NCI-H1417 (cell line): ENCODE measurements around the gene PDZD2.
"Not testable (repeated sequence)": the region's sequence is repeated elsewhere in the genome, so short reads cannot be mapped to it uniquely, and the experiment has no call there.

Experiments
- DNase-seq, 3 experiments: peaks; one replicate each; lab custom pipeline; 2025; lab: John Stamatoyannopoulos, UW

Gene PDZD2

DNA sequence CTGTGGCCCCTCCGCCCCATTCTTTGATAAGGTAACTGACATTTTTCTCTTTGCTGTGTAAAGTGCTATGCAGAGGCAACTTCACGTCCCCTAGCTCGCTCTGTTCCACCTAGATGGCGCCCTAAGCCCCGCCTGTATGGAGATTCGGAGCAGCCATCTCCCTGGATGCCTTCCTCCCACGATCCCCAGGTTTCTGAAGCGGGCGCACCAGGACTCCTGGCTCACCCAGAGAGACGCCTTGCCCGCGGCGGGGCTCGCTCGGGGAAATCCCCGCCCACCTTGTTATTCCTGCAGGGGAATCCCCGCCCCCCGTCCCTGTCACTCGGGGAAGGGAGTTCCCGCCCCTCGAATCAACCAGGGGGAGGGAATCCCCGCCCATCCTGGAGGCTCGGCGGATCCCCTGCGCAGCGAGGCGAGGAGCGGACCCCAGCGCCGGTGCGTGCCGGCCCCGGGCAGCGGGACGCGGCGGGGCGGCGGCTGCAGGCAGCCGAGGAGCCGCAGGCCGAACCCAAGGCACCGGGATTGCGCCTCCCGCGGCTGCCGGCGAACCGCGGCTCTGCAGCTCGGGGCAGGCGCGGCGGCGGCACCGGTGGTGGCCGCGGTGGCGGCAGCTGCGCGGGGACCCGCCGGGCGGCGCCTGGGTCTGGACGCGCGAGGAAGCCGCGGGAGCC lies at the start of gene PDZD2:
Gene PDZD2, plus strand, starts transcription at position 384 of the 671 bp plus-strand sequence.
- DNase-seq = peak; percentile 47 to 92 (median 90)

DNA sequence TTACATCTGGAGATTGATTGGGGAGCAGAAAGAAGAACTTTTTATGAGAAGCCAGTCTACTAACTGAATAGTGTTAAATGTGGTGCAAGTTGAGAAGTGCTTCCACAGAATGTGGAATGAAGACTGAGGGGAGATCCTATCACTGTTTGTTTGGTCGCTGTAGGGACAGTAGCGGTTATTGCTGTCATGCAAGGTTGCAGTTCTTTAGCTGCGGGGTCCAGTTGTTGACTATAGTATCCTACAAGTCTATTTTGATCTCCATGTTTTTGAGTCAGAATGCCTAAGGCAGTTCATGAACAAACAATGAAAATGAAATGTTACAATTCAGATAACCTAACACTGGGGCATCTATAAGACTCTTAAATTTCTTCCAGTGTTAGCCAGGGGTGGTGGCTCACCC lies 45.3 kb upstream of the PDZD2 start:
- no peak for DNase-seq

DNA sequence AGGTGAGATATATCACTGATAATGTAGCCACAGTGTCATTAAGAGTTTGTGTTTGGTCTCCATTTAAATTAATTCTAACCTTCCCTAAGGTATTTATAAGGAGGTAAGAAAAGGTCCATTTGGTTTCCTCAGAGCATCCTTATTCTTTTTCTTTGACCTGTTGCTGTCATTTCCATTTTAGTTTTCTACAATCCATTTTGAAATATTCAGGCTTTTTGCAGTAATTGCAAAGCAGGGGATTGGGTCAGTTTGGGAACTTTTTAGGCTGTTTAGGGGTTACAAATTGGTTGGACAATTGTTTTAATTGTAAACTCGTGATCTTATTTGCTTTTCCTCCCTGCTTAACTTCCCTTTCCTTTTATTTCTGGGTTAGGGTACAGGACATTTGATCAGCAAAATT lies 42.6 kb upstream of the PDZD2 start:
- no peak for DNase-seq

DNA sequence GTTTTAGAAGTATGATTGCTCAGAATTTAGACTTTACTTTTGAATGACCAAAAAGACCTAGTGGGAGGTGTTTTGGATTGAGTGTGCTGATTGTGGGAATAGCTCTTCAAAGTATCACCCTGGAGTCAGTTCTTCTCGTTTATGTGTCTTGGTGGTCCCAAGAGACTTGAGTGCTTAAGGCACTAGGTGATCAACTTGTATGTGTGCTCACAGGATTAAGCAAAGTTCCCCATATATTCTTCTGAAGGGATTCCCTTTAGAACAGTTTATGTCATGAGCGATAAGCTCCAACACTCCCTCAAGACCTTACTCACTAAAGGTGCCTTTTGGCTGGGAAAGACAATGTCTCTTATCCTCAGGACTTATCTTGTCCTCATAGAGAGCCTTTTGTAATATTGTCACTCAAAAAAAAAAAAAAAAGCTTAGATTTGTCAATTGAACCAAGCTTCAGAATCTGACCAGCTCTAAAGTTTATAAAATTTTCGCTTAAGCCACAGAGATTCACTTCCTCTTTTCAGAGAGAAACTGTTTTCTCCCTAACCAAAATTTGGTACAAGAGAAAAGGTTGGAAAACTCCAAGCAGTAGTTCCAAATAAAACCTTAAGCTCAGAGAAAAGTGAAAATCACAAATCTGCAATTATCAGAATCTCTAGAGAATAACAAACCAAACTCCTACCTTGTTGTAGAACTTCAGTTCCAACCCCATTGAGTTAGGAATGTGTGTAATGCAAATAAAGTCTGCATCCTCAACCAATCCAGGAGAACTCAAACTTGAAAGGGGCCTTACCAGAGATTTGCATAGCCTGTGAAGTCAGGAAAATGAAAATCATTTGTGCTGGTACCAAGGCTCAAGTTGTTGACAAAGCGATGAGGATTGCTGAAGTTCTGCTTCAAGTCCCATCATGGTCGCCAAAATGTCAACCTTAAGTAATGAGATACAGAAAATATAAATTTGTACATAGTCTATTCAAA lies 40.0 kb upstream of the PDZD2 start:
- no peak for DNase-seq

DNA sequence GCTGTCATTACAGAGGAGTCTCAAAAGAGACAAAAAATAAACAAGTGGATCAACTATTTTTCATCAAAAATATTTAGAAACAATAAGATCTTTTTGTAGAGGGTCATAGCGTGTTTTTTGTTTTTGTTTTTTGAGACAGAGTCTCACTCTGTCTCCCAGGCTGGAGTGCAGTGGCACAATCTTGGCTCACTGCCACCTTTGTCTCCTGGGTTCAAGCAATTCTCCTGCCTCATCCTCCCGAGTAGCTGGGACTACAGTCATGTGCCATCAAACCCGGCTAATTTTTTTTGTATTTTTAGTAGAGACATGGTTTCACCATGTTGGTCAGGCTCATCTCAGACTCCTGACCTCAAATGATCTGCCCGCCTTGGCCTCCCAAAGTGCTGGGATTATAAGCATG lies 36.6 kb upstream of the PDZD2 start:
- DNase-seq = not testable (repeated sequence)

DNA sequence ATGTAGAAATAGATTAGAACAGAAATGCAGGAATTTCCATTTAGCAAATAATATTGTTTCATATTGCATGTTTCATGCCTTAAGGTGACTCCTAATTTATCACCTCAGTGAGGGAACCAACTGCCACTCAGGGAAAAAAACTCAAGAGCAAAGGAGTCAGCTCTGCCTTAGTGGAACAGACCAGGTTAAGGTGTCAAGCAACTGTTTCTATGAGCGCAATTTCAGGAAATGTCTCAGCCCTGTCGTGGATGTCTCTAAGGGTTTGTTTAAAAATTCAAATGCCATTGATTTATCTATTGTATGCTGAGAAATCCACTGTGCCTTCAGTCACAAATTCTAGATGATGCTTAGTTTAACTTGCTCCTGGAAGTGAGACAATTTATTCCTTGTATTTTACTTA lies 34.7 kb upstream of the PDZD2 start:
- no peak for DNase-seq

DNA sequence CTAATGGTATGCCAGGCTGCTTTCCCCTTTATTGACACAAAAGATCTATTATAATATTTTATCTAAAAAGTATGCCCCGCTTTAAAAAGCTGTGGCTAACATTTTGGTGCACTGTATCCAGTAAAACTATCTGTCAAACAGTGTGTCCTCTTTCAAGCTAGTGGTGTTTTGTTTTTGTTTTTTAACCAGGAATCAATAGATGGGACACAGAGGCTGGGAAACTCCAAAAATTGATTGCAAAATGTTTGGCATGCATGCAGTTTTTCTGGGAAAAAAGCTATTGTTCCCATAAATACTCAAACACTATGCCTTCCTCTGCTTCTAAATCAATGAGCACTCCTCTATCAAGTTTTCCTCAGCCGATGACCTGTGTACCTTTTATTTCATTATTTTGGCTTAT lies 34.3 kb upstream of the PDZD2 start:
- no peak for DNase-seq

- DNase-seq = no peak
These were observed 33.0 kb upstream of the PDZD2 start for GRCh38 chr5:31605920-31606319.

GRCh38 chr5:31607546-31607945 lies 31.4 kb upstream of the PDZD2 start:
- no peak for DNase-seq

- no peak for DNase-seq
These were observed 27.9 kb upstream of the PDZD2 start for GRCh38 chr5:31611002-31611401.

DNA sequence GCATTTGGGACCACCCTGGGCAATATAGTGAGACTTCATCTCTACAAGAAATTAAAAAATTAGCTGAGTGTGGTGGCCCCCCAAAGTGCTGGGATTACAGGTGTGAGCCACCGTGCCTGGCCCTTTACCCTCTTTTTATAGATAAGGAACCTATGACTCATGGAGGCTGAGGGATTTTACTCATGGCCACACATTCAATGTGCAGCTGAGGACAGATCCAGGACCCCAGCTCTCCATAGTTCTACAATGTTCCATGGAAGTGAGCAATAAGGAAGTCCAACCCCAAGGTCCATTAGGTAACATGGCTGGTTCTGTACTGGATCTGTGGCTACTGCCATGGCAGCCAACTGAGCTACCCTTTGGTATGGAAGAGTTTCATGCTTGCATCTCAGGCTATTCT lies 25.3 kb upstream of the PDZD2 start:
- no peak for DNase-seq

DNA sequence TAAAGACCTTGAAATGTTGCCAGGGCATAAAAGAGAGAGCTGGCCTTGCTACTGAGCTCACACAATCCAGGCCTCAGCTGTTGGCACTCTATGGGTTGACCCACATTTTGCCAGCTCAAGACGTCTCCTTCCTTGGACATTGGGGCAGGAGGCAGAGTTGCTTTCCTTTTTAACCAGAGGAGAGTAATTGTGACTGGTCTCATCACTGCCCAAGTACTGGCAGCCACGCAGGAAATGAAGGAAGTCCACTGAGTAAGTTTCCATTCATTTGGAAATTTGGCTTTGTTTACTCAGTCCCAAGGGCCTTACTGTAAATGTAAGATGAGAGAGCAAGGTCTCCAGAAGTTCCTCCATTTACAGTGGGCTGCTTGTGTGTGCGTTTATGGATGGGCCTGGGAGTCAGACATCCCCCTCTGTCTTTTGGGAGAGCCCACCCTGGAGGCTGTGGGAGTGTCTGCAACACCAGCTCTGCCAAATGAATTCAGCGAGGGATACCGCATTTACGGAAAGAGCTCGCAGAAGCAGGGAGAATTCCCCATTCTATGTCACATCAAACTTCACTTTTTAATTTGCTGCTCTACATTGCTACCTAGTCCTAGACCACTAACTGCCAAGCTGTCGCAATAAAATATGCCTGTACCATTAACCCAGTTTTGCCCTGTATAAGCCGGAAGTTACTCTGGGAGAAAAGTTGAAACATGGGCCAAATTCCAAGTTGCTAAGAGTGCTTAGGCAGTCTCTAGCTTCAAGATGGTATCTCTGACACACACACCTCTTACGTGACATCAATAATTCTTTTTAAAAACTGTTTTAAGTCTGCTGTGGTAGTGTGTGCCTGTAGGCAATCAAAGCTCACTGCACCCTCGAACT lies 24.5 kb upstream of the PDZD2 start:
- DNase-seq = no peak

DNA sequence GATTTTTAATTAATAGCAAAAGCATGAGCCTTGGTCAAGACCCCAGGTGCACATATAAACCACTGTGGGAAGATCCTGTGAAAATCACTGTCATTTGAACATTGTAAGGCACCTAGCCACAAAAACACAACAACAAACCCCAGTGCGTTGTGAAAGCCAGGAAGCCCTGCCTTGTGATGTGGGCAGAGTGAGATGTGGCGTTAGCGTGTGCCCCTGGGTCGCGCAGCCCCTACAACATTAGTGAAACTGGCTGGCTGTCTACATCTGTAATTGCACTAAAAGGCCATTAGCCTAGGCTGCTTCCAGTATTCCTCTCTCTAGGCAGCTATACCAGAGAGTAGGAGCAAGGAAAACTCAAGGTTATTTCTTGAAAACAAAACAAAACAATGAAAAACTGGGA lies 21.1 kb upstream of the PDZD2 start:
- no peak for DNase-seq

- DNase-seq = no peak
These were observed 18.9 kb upstream of the PDZD2 start for GRCh38 chr5:31620026-31620425.

- DNase-seq = no peak
These were observed 15.7 kb upstream of the PDZD2 start for GRCh38 chr5:31623249-31623648.

DNA sequence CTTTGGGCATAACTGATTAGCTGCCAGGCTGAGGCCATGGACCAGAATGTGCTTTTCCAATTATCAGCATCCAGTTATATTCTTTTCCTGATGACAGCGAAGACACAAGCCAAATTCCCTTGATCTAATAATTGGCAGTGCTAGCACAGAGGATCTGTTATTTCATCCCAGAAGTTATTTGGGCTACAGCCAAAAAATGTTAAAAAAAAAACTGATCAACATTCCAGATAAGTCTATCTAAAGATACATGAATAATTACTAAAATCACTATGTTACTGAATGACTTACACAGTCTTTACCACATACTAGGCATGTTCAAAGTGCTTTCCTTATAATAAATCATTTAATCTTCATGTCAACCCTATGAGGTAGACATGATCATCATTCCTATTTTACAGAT lies 13.5 kb upstream of the PDZD2 start:
- no peak for DNase-seq

DNA sequence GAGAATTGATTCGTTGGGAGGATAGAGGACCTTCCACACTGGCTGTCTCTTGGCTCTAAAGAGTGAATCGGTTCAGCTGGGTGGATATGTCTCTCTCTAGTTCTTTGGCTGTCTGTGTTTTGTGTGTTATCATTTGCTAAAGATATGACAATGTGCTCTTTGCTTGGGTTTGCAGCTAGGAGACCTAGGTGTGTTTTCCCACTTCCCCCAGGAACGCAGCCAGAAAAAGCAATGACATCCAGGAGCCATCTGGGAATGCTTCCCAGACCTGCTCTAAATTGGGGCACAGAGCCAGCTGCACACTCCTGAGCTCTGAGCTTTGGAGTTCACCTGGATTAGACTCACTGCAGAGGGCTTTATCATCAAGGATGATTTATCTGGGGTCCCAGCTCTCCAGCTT lies 12.8 kb upstream of the PDZD2 start:
- no peak for DNase-seq

DNA sequence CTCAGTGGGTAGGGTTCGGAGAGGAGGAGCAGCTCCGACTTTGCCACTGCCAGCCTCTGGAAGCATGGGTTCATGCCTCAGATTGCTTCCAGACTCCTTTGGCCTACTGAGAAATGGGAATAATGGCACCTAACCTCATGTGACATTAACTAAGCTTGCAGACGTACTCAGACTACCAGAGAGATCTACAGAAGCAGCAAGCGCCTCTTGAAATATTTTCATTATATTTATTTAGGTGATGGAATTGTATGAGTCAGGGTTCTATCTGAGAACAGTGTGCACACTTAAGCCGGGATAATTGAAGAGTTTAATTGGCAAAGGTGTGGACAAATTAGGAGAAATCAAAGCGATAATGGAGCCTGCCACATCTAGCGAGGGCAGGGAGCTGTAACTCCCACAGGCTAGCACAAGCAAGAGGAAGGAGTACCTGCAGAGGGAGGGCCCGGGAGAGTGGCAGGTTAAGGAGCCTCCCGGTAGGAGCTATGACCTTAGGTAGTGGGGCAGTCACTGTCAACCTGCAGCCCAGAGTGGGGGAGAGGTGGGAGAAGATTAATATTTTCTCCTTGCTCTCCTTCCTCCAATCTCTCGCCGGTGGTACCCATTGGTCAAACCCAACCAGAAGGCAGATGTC lies 12.2 kb upstream of the PDZD2 start:
- no peak for DNase-seq

DNA sequence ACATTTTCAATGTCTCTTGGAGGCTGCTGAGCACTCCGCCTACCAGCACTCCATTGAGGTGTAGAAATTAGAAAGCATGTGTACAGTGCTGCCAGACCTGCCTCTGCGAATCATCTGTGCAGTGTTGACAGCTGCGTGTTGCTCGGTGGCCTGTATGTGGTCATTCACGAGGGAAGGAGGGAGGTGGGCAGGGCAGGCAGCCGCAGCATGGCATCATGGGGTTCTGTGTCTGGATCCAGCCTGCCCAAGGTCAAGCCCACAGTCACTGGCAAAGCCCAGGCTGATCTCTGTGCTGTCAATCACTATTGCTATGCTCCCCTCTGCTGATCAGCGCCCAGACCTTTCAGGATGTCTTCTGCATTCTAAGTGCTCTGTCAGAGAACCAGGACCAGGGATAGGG lies 8.0 kb upstream of the PDZD2 start:
- DNase-seq = no peak

DNA sequence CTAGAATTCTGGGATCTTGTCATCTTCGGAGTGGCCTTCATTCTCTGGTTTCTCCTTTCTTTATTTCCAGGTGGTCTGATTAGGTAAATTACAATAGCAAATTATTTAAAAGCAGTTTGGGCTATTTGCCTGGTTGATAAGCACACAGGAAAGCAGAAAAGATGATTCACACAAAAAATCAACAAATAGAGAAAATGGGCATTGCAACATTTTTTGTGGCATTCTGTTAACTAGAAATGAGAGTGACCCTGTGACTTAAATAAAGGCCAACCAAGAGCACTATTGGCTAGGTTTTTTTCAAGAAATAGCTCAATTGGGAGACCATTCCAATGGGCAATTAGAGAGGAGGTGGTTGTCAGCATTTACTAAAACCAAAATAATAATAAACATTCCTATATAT lies 6.5 kb upstream of the PDZD2 start:
- DNase-seq = no peak

GRCh38 chr5:31635446-31635845 lies 3.5 kb upstream of the PDZD2 start:
- no peak for DNase-seq

DNA sequence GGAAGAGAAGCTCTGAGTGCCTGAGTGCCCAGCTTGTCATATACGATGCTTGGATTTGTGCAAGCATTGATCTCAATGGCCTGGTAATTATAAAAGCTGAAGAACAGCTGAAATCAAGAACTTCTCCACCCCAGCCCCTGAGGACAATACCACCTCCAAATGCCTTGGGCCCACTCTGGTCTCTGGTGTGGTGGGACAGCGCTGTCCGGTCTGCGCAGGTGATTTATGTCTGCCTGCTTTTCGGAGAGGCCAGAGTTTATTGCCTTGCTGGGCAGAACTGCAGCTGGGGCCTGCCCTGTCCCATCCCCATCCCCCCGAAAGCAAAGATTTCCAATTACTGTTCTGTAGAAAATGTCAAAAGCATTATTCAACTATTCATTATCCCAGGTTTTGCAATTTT lies 1.1 kb upstream of the PDZD2 start:
- no peak for DNase-seq
